Calu3 (cell line): Measurements from ENCODE around the gene ARHGEF10L. TPM values are rescaled to one million over a fixed set of nuclear protein-coding genes. Genes with fewer than 3 reads are reported as not detected.
A peak's percentile ranks its signal among the peaks of the same experiment; 100 is the strongest.

ENCODE experiments used
- BruUV-seq: library from RNA; stranded (reverse); fragments of 400-500 nt; replicated peaks from 2 replicates; lab custom pipeline; 2021; lab: Mats Ljungman, UMichigan
- CTCF ChIA-PET: fragments of 300-600 bp; sonication (Branson Sonifier 250); formaldehyde crosslinking; loops from one replicate; lab custom pipeline; 2022; ENCODE audit warnings: antibody characterized with exemption; lab: Charles Lee
- DNase-seq: peaks from one replicate; pipeline ENCODE4 v3.0.0; 2022
- H3K27ac Mint-ChIP-seq: one replicate; pipeline ENCODE4 v1.8.0; 2022; ENCODE audit warnings: mixed read lengths; ENCODE audit not compliant: unreplicated experiment
- H3K27me3 Mint-ChIP-seq: one replicate; pipeline ENCODE4 v1.8.0; 2022; ENCODE audit warnings: mixed read lengths; ENCODE audit not compliant: unreplicated experiment
- H3K36me3 Mint-ChIP-seq: one replicate; pipeline ENCODE4 v1.8.0; 2022; ENCODE audit warnings: mild to moderate bottlenecking, moderate library complexity, mixed read lengths; ENCODE audit not compliant: insufficient read depth, unreplicated experiment
- H3K4me1 Mint-ChIP-seq: one replicate; pipeline ENCODE4 v1.8.0; 2022; ENCODE audit warnings: mild to moderate bottlenecking, low read depth, mixed read lengths; ENCODE audit not compliant: unreplicated experiment
- H3K4me3 Mint-ChIP-seq: one replicate; pipeline ENCODE4 v1.8.0; 2022; ENCODE audit warnings: mild to moderate bottlenecking, low read depth, moderate library complexity, mixed read lengths; ENCODE audit not compliant: unreplicated experiment
- H3K9me3 Mint-ChIP-seq: one replicate; pipeline ENCODE4 v1.8.0; 2022; ENCODE audit warnings: low read depth, mixed read lengths; ENCODE audit not compliant: unreplicated experiment
- CTCF ChIP-seq: fragments of 200-600 bp; IDR thresholded peaks from one replicate; pipeline ENCODE4 v1.8.0; 2022; ENCODE audit warnings: antibody characterized with exemption; ENCODE audit not compliant: unreplicated experiment
- intact Hi-C: fragments of 100-400 bp; cut with micrococcal nuclease; formaldehyde crosslinking; loops from one replicate; pipeline ENCODE4 v1.10.0; 2022; ENCODE audit not compliant: unreplicated experiment
- total RNA-seq: library from RNA; stranded (reverse); gene quantifications from 2 replicates; pipeline ENCODE4 v1.2.3, GENCODE V29; 2022

ARHGEF10L gene
- total RNA-seq, 1 experiment from 2014 or later: 20.1 TPM

GRCh38 chr1:17563494-17564281 is 24.2 kb downstream of the ARHGEF10L start:
- Mint-ChIP-seq H3K9me3 (no peaks in the 10 kb centered on the region), H3K36me3 (peaks cover 8% of the 10 kb centered on the region), H3K27ac (no peak overlapping the region), H3K27me3 (no peaks in the 10 kb centered on the region), H3K4me1 (peaks cover 45% of the 10 kb centered on the region), H3K4me3 (no peak overlapping the region)
- TF ChIP-seq CTCF: no peak
- BruUV-seq: no TSS peak
- CTCF ChIA-PET: no interaction called here
- no peak for DNase-seq
- intact Hi-C loops: loop anchor here (10.0 kb wide), 1 partner anchor 59 kb away; no protein-coding TSS in a partner anchor

GRCh38 chr1:17564458-17565393 is 25.2 kb downstream of the ARHGEF10L start:
- no peaks in the 10 kb centered on the region for H3K27me3 Mint-ChIP-seq
- DNase-seq: peak; percentile 44
- no peaks in the 10 kb centered on the region for H3K9me3 Mint-ChIP-seq
- no peak overlapping the region for H3K4me3 Mint-ChIP-seq
- peaks cover 37% of the 10 kb centered on the region for H3K4me1 Mint-ChIP-seq
- no peak for TF ChIP-seq CTCF
- H3K36me3 Mint-ChIP-seq: peaks cover 3% of the 10 kb centered on the region
- CTCF ChIA-PET: no interaction called here
- intact Hi-C loops: loop anchor here (10.0 kb wide), 1 partner anchor 60 kb away; no protein-coding TSS in a partner anchor
- peak overlapping the region; percentile 13 for H3K27ac Mint-ChIP-seq
- no TSS peak for BruUV-seq

- Mint-ChIP-seq H3K4me1 (peaks cover 42% of the 10 kb centered on the region), H3K4me3 (no peak overlapping the region), H3K27ac (peak overlapping the region; percentile 13), H3K36me3 (no peaks in the 10 kb centered on the region), H3K27me3 (no peaks in the 10 kb centered on the region), H3K9me3 (peaks cover 4% of the 10 kb centered on the region)
- no TSS peak for BruUV-seq
- DNase-seq: no peak
- TF ChIP-seq CTCF: no peak
- intact Hi-C loops: loop anchor here (10.0 kb wide), 1 partner anchor 61 kb away; no protein-coding TSS in a partner anchor
- CTCF ChIA-PET: no interaction called here
Observed at GRCh38 chr1:17565461-17566252, 26.2 kb downstream of the ARHGEF10L start.

GRCh38 chr1:17566417-17566816 is 26.9 kb downstream of the ARHGEF10L start:
- no peak overlapping the region for H3K27ac Mint-ChIP-seq
- H3K4me3 Mint-ChIP-seq: no peak overlapping the region
- peaks cover 45% of the 10 kb centered on the region for H3K4me1 Mint-ChIP-seq
- DNase-seq: no peak
- H3K27me3 Mint-ChIP-seq: no peaks in the 10 kb centered on the region
- peaks cover 4% of the 10 kb centered on the region for H3K9me3 Mint-ChIP-seq
- no TSS peak for BruUV-seq
- intact Hi-C loops: loop anchor here (10.0 kb wide), 1 partner anchor 62 kb away; no protein-coding TSS in a partner anchor
- no peaks in the 10 kb centered on the region for H3K36me3 Mint-ChIP-seq
- CTCF ChIA-PET: no interaction called here
- no peak for TF ChIP-seq CTCF
